ENCODE data around the gene TPT1. TPM values are rescaled to one million over a fixed set of nuclear protein-coding genes. Genes with fewer than 3 reads are reported as not detected.

Gene TPT1
- total RNA-seq, 4 donors from 2014 or later, result 1,985 to 5,244 (median 2,921) TPM

- WGBS, result 92% methylated on average over 3 of the region's 3 CpGs
- no peak overlapping the region for H3K4me3 ChIP-seq
- no peaks in the 10 kb centered on the region for H3K9me3 ChIP-seq
- intact Hi-C loops (cut with DNase I), result no loop called here
- TF ChIP-seq POLR2A (IDR thresholded peaks at IDR 0.05; ENCODE audit: low read depth) (no peak), POLR2AphosphoS5 (IDR thresholded peaks at IDR 0.05) (no peak), EP300 (IDR thresholded peaks at IDR 0.05) (no peak), CTCF (IDR thresholded peaks at IDR 0.05) (no peak)
- H3K4me1 ChIP-seq, result no peaks in the 10 kb centered on the region
- no peaks in the 10 kb centered on the region for H3K27me3 ChIP-seq
- H3K36me3 ChIP-seq, result peaks cover 0 to 30% (median 24%) of the 10 kb centered on the region in 4 donors
- DNase-seq (ENCODE audit: extremely low spot score), result no peak
- H3K27ac ChIP-seq (replicated peaks in 1 of 4), result no peak overlapping the region
Measured at GRCh38 chr13:45289936-45290563, 50.9 kb downstream of the TPT1 start.

Small RNA genes lying within 50 kb of the gene (small RNA-seq; reads per million reads assigned to genes)
- gene SNORA31, result 77.1 to 110 (median 81.8) reads per million in 3 donors

Other genes with a start within 250 kb of the TPT1 start
- gene GTF2F2, start 220.7 kb downstream of the TPT1 start, total RNA-seq, result 10 to 100 TPM; 12.9 to 15.1 (median 14.6) TPM
- gene KCTD4, start 140.1 kb downstream of the TPT1 start, total RNA-seq, result not detected
- gene SLC25A30, start 77.2 kb upstream of the TPT1 start, total RNA-seq, result 10 to 100 TPM in 3 of 4 donors, 1 to 10 TPM in 1; 8.8 to 13.4 (median 10.3) TPM
- 10 to 100 TPM; 17.7 to 28.2 (median 21.3) TPM for gene COG3, start 123.8 kb upstream of the TPT1 start, total RNA-seq

Measured in esophagus muscularis mucosa (tissue), 4 donors.